ENCODE results near the gene CHST8. TPM values are rescaled to one million over a fixed set of nuclear protein-coding genes. Genes with fewer than 3 reads are reported as not detected.
"Not testable (repeated sequence)": the region's sequence is repeated elsewhere in the genome, so short reads cannot be mapped to it uniquely, and the experiment has no call there.

CHST8 gene
- total RNA-seq, 1 donor from 2014 or later = not detected

GRCh38 chr19:33661336-33661735 is 39.6 kb downstream of the CHST8 start:
- TF ChIP-seq, protein P1, sequence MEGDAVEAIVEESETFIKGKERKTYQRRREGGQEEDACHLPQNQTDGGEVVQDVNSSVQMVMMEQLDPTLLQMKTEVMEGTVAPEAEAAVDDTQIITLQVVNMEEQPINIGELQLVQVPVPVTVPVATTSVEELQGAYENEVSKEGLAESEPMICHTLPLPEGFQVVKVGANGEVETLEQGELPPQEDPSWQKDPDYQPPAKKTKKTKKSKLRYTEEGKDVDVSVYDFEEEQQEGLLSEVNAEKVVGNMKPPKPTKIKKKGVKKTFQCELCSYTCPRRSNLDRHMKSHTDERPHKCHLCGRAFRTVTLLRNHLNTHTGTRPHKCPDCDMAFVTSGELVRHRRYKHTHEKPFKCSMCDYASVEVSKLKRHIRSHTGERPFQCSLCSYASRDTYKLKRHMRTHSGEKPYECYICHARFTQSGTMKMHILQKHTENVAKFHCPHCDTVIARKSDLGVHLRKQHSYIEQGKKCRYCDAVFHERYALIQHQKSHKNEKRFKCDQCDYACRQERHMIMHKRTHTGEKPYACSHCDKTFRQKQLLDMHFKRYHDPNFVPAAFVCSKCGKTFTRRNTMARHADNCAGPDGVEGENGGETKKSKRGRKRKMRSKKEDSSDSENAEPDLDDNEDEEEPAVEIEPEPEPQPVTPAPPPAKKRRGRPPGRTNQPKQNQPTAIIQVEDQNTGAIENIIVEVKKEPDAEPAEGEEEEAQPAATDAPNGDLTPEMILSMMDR (IDR thresholded peaks at IDR 0.05; ENCODE audit: insufficient read depth, low read length, poor library complexity, severe bottlenecking) = no peak
- no peak for DNase-seq (ENCODE audit: low read depth)
- no peaks in the 10 kb centered on the region for H3K27me3 ChIP-seq (ENCODE audit: control insufficient read depth, insufficient read depth, low read length)
- H3K4me3 ChIP-seq (ENCODE audit: low read depth, low read length) = no peak overlapping the region
- H3K36me3 ChIP-seq (ENCODE audit: control insufficient read depth, insufficient read depth, low read length) = no peaks in the 10 kb centered on the region

GRCh38 chr19:33662391-33663092 is 40.8 kb downstream of the CHST8 start:
- DNase-seq (ENCODE audit: low read depth) = no peak
- Histone ChIP-seq H3K27me3 (ENCODE audit: control insufficient read depth, insufficient read depth, low read length) (no peaks in the 10 kb centered on the region), H3K36me3 (ENCODE audit: control insufficient read depth, insufficient read depth, low read length) (no peaks in the 10 kb centered on the region), H3K4me3 (ENCODE audit: low read depth, low read length) (no peak overlapping the region)
- TF ChIP-seq, protein P1 (IDR thresholded peaks at IDR 0.05; ENCODE audit: insufficient read depth, low read length, poor library complexity, severe bottlenecking) = no peak

DNA sequence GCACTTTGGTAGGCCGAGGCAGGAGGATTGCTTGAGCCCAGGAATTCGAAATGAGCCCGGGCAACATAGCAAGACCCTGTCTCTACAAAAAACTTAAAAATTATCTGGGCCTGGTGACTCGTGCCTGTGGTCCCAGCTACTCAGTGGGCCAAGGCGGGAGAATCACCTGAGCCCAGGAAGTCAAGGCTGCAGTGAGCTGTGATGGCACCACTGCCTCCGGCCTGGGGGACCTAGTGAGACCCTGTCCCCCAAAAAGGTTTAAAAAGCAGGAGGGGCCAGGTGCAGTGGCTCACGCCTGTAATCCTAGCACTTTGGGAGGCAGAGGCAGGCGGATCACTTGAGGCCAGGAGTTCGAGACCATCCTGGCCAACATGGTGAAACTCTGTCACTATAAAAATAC is 41.6 kb downstream of the CHST8 start:
- not testable (repeated sequence) for H3K27me3 ChIP-seq (ENCODE audit: control insufficient read depth, insufficient read depth, low read length); H3K36me3 ChIP-seq (ENCODE audit: control insufficient read depth, insufficient read depth, low read length); DNase-seq (ENCODE audit: low read depth); H3K4me3 ChIP-seq (ENCODE audit: low read depth, low read length)

GRCh38 chr19:33664744-33665143 is 43.0 kb downstream of the CHST8 start:
- DNase-seq (ENCODE audit: low read depth) = no peak
- H3K36me3 ChIP-seq (ENCODE audit: control insufficient read depth, insufficient read depth, low read length) = no peaks in the 10 kb centered on the region
- H3K4me3 ChIP-seq (ENCODE audit: low read depth, low read length) = no peak overlapping the region
- H3K27me3 ChIP-seq (ENCODE audit: control insufficient read depth, insufficient read depth, low read length) = no peaks in the 10 kb centered on the region
- TF ChIP-seq, protein P1 (IDR thresholded peaks at IDR 0.05; ENCODE audit: insufficient read depth, low read length, poor library complexity, severe bottlenecking) = no peak

- no peak for DNase-seq (ENCODE audit: low read depth)
- Histone ChIP-seq H3K27me3 (ENCODE audit: control insufficient read depth, insufficient read depth, low read length) (no peaks in the 10 kb centered on the region), H3K4me3 (ENCODE audit: low read depth, low read length) (no peak overlapping the region), H3K36me3 (ENCODE audit: control insufficient read depth, insufficient read depth, low read length) (no peaks in the 10 kb centered on the region)
- TF ChIP-seq, protein P1 (IDR thresholded peaks at IDR 0.05; ENCODE audit: insufficient read depth, low read length, poor library complexity, severe bottlenecking) = no peak
Measured at GRCh38 chr19:33665776-33666595, 44.2 kb downstream of the CHST8 start.

GRCh38 chr19:33667141-33667650 is 45.4 kb downstream of the CHST8 start:
- no peak for DNase-seq (ENCODE audit: low read depth)
- no peak overlapping the region for H3K4me3 ChIP-seq (ENCODE audit: low read depth, low read length)
- no peaks in the 10 kb centered on the region for H3K36me3 ChIP-seq (ENCODE audit: control insufficient read depth, insufficient read depth, low read length)
- TF ChIP-seq, protein P1 (IDR thresholded peaks at IDR 0.05; ENCODE audit: insufficient read depth, low read length, poor library complexity, severe bottlenecking) = no peak
- no peaks in the 10 kb centered on the region for H3K27me3 ChIP-seq (ENCODE audit: control insufficient read depth, insufficient read depth, low read length)

Measured in kidney epithelial cell (primary cell).